Activated CD8-positive, alpha-beta memory T cell treated with anti-CD3 and anti-CD28 coated beads, Interleukin-2, amount 50 U/mL, for 1 hour (primary cell): ENCODE data around the gene ADAMTS13.

Source experiments
- DNase-seq: peaks from one replicate; pipeline ENCODE4 v3.0.0-alpha.2; 2020; ENCODE audit errors: extremely low read depth

The ADAMTS13 gene

DNA sequence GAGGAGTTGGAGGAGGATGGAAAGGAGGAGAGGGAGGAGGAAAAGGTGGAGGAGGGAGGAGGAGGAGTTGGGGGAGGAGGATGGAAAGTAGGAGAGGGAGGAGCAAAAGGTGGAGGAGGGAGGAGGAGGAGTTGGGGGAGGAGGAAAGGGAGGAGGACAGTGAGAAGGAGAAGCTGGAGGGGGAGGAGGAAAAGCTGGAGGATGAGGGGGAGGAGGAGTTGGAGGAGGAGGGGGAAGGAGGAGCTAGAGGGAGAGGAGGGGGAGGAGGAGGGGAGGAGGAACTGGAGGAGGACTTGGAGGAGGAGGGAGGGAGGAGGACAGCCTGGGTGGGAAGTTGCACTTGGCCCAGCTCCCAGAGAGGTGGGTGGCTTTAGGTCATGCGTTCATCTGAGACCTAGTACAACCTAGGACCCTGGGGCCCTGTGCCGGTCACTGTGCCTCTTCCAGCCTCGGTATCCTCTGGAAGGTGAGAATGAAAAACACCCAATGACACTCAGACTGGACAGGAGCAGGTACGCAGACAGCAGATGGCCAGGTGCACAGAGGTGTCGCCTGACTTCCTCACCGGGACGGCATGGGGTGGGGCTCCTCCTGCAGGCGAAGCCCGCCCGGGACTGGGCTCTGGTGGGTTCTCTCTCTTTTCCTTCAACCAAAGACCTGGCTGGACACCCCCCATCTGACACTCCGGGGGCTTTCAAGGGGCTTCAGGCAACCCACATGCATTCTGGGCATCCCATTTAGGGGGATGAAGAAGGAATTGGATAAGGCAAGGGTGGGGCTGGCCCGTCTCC, 68.9 kb downstream of the ADAMTS13 start:
- no peak for DNase-seq

- DNase-seq, result no peak
Observed at GRCh38 chr9:133491656-133491925, 69.4 kb downstream of the ADAMTS13 start.

- no peak for DNase-seq
Observed at GRCh38 chr9:133492061-133493021, 70.2 kb downstream of the ADAMTS13 start.

DNA sequence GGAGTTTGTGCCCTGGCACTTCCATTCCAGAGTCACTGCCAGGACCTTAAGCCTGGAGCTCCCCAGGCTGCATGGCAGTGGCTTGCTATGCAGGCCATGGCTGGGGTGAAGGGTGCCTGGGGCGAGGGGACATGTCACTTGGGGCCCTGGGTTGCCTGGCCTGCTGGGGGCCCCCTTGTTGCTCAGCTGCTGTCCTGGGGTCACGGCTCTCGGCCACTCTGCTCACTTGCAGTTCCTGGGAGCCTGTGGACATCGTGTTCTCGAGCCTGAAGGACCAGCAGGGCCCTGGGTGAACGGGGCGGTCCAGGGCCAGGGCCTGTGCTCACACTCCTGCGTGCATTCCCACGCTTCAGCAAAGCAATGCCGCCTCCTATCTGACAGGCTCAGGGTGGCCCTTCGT, 71.3 kb downstream of the ADAMTS13 start:
- DNase-seq, result no peak

DNA sequence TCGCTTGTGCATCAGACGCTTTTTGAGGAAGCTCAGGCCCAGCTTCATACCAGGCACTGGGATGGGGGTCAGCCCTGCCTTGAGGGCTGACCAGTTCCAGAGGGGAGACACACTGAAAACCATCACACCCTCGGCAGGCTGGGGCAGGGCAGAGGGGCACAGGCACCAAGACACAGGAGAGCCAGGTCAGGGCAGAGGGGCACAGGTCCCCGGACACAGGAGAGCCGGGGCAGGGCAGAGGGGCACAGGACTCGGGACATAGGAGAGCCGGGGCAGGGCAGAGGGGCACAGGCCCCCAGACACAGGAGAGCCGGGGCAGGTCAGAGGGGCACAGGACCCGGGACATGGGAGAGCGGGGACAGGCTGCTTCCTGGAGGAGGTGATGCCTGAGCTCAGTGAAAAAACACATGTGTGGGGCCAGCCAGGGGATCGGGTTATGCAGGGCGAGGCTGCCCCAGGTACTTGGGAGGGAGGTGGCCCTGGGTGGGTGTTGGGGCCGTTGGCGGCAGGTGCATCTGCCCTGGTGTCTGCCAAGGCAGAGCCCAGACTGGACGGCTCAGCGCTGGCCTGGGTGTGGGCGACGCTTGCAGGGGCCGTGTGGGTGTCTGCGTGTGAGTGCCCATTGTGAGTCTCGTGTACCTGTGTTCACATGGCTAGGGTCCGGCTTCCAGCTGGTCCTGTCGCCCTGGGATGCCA, 71.8 kb downstream of the ADAMTS13 start:
- DNase-seq, result no peak

- DNase-seq, result no peak
Observed at GRCh38 chr9:133494636-133495326, 72.6 kb downstream of the ADAMTS13 start.

DNA sequence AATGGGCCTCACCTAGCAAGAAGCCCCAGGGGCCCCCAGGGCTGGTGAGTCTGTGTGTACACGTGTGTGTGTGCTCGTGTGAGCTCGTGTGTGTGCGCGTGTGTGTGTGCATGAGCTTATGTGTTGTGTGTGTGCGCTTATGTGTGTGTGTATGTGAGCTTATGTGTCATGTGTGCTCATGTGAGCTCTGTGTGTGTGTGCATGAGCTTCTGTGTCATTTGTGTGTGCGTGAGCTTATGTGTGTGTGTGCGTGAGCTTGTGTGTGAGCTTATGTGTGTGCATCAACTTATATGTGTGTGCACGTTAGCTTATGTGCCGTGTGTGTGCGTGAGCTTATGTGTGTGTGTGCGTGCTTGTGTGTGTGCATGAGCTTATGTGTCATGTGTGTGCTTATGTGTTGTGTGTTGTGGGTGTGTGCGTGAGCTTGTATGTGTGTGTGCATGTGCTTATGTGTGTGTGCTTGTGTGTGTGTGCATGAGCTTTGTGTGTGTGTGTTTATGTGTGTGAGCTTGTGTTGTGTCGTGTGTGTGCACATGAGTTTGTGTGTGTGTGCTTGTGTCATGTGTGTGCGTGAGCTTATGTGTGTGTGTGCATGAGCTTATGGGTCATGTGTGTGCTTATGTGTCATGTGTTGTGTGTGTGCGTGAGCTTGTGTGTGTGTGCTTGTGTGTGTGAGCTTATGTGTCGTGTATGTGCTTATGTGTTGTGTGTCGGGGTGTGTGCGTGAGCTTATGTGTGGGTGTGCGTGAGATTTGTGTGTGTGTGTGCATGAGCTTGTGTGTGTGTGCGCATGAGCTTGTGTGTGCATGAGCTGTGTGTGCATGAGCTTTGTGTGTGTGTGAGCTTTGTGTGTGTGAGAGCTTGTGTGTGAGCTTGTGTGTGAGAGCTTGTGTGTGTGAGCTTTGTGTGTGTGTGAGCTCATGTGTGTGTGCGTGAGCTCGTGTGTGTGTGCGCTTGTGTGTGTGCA, 73.4 kb downstream of the ADAMTS13 start:
- no peak for DNase-seq

GRCh38 chr9:133496861-133497842, 75.0 kb downstream of the ADAMTS13 start:
- DNase-seq, result no peak

DNA sequence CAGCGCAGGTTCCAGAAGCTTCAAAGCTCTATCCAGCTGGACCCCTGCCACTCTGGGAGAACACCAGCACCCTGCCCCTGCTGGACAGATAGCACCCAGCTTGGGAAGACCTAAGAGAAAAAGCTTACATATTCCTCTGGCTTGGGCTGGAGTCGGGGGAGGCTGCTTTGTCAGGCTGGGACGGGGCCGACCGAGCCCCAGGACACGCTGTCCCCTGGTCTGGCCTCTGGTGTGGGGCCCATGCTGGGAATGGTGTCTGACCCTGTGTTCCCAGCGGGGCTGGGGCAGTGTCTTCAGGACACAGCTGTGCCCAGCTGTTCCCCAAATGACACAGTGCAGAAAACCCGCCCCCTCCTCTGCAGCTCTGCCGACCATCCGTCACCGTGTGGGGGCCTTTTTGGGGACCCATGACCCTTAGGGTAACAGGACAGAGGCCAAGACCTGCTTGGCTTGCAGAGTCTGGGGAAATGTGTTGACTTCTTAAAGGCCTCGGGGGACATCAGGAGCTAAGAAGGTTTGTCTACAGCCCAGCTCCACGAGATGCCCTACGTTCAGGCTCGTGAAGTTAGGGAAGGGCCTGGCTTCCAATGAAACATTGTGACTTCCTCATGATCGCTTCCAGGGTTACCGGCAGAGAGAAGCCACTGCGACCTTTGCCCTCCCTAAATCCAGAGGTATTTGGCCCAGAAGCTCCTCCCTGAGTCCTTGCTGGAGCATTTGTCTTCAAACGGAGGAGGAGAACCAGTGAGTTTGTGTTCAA, 77.1 kb downstream of the ADAMTS13 start:
- no peak for DNase-seq

GRCh38 chr9:133499892-133500270, 77.7 kb downstream of the ADAMTS13 start:
- DNase-seq, result no peak

- no peak for DNase-seq
Observed at GRCh38 chr9:133502112-133502511, 79.9 kb downstream of the ADAMTS13 start.

GRCh38 chr9:133505186-133505830, 83.1 kb downstream of the ADAMTS13 start:
- no peak for DNase-seq

GRCh38 chr9:133505901-133506652, 83.9 kb downstream of the ADAMTS13 start:
- DNase-seq, result no peak

DNA sequence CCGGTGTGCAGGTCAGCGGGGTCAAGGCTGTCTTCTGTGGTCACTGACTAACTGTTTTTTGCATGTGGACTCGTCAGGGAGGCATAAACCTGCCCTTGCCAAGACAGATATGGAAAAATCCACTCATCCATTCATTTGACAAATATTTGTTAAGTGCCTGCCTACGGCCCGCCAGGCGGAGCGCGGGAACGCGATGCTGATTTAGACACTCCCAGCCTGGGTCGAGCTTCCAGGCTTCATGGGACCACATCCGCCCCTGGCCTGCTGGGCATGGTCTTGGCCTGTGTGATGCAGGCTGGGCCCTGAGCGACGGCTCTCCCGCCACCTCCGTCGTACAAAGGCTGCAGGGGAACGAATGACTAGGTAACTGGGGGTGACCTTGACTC, 84.5 kb downstream of the ADAMTS13 start:
- no peak for DNase-seq

DNA sequence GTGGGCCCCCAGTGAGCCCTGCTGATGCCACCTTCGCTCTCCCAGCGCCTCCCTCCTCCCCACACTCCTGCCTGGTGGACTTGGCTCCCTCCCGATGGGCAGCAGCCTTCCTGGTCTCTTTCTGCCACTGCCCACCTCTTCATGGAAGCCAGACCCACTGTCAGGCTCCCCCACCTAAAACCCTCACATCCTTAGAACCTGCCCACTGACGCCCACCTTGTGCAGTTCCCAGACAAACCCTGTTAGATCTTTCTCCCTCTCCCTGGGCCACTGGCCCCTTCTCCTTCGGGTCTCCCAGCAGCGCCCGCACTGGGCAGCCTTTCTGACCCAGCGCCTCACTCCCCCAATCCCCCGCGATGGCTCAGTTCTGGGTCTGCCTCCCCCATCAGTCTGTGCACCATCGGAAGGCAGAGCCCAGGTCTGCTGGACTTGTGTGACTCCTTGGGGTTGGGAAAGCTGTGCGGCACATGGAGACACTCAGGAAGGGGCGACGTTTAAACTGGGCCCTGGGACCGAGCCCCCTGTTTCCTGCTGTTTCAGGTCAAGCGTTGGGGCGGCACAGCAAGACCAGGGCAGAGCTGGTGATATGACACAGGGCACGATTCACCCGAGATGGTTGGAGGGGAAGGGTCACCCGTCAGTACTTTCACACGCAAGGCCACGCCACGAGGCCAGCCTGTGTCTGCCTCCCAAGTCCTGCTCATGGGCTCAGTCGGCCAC, 85.2 kb downstream of the ADAMTS13 start:
- no peak for DNase-seq

GRCh38 chr9:133508046-133508445, 85.9 kb downstream of the ADAMTS13 start:
- DNase-seq, result no peak
